Chondrocyte (in vitro differentiated cells): ENCODE data around the gene RARS2. TPM values are rescaled to one million over a fixed set of nuclear protein-coding genes. Genes with fewer than 3 reads are reported as not detected.
"Not testable (repeated sequence)": the region's sequence is repeated elsewhere in the genome, so short reads cannot be mapped to it uniquely, and the experiment has no call there.

ENCODE experiments used
- DNase-seq: peaks from one replicate; pipeline ENCODE4 v3.0.0; 2021; ENCODE audit warnings: mixed read lengths, low spot score
- H3K27ac Mint-ChIP-seq: one replicate; pipeline ENCODE4 v1.8.0; 2021; ENCODE audit warnings: mild to moderate bottlenecking, moderate library complexity, mixed read lengths; ENCODE audit not compliant: unreplicated experiment
- H3K27me3 Mint-ChIP-seq: 2 replicates; pipeline ENCODE4 v1.8.0; 2021; ENCODE audit warnings: low read depth, mixed read lengths
- H3K36me3 Mint-ChIP-seq: 2 replicates; pipeline ENCODE4 v1.8.0; 2021; ENCODE audit warnings: low read depth, mixed read lengths
- H3K4me1 Mint-ChIP-seq: 2 replicates; pipeline ENCODE4 v1.8.0; 2021; ENCODE audit warnings: low read depth, mild to moderate bottlenecking, mixed read lengths
- H3K4me3 Mint-ChIP-seq: one replicate; pipeline ENCODE4 v1.8.0; 2021; ENCODE audit warnings: mild to moderate bottlenecking, moderate library complexity, mixed read lengths; ENCODE audit not compliant: unreplicated experiment
- H3K9me3 Mint-ChIP-seq: 2 replicates; pipeline ENCODE4 v1.8.0; 2021; ENCODE audit warnings: low read depth, mixed read lengths
- CTCF ChIP-seq: fragments of 200-600 bp; sonication (generic); IDR thresholded peaks from 2 replicates; pipeline ENCODE4 v1.5.0; 2021; ENCODE audit warnings: antibody characterized with exemption, mild to moderate bottlenecking, moderate library complexity
- total RNA-seq: library from RNA; stranded (reverse); gene quantifications from 3 replicates; pipeline ENCODE4 v1.2.1, GENCODE V29; 2021

Gene RARS2
- total RNA-seq, 1 donor from 2014 or later: 43.8 TPM

- Mint-ChIP-seq H3K4me1 (no peaks in the 10 kb centered on the region), H3K36me3 (peaks cover 34% of the 10 kb centered on the region)
These were observed 75.0 kb downstream of the RARS2 start for GRCh38 chr6:87514831-87515230.

GRCh38 chr6:87504441-87504840 lies 85.3 kb downstream of the RARS2 start:
- no peak for DNase-seq
- Mint-ChIP-seq H3K27me3 (no peaks in the 10 kb centered on the region), H3K27ac (no peak overlapping the region), H3K4me1 (peaks cover 19% of the 10 kb centered on the region), H3K9me3 (no peaks in the 10 kb centered on the region), H3K4me3 (no peak overlapping the region), H3K36me3 (peaks cover 18% of the 10 kb centered on the region)
- TF ChIP-seq CTCF: no peak

More at GRCh38 chr6:87514831-87515230, 75.0 kb downstream of the RARS2 start:
- Mint-ChIP-seq H3K4me3 (no peak overlapping the region), H3K27me3 (no peaks in the 10 kb centered on the region), H3K9me3 (no peaks in the 10 kb centered on the region), H3K27ac (no peak overlapping the region)
- TF ChIP-seq CTCF: no peak
- DNase-seq: no peak

- DNase-seq: no peak
- Mint-ChIP-seq H3K36me3 (peaks cover 16% of the 10 kb centered on the region), H3K27me3 (no peaks in the 10 kb centered on the region), H3K4me1 (peaks cover 16% of the 10 kb centered on the region), H3K4me3 (no peak overlapping the region), H3K9me3 (no peaks in the 10 kb centered on the region), H3K27ac (no peak overlapping the region)
- no peak for TF ChIP-seq CTCF
These were observed 87.8 kb downstream of the RARS2 start for GRCh38 chr6:87501809-87502572.

GRCh38 chr6:87498048-87498447 lies 91.7 kb downstream of the RARS2 start:
- Mint-ChIP-seq H3K36me3 (peaks cover 5% of the 10 kb centered on the region), H3K27me3 (no peaks in the 10 kb centered on the region), H3K27ac (no peak overlapping the region), H3K4me3 (no peak overlapping the region), H3K9me3 (no peaks in the 10 kb centered on the region), H3K4me1 (peaks cover 9% of the 10 kb centered on the region)
- TF ChIP-seq CTCF: no peak
- no peak for DNase-seq

- H3K27ac Mint-ChIP-seq: no peak overlapping the region
- peaks cover 2% of the 10 kb centered on the region for H3K36me3 Mint-ChIP-seq
- DNase-seq: no peak
- no peaks in the 10 kb centered on the region for H3K27me3 Mint-ChIP-seq
- no peak overlapping the region for H3K4me3 Mint-ChIP-seq
- no peaks in the 10 kb centered on the region for H3K9me3 Mint-ChIP-seq
- TF ChIP-seq CTCF: no peak
- no peaks in the 10 kb centered on the region for H3K4me1 Mint-ChIP-seq
These were observed 94.9 kb downstream of the RARS2 start for GRCh38 chr6:87494761-87495422.

- H3K4me1 Mint-ChIP-seq, H3K36me3 Mint-ChIP-seq, H3K4me3 Mint-ChIP-seq: not testable (repeated sequence)
These were observed 100.5 kb downstream of the RARS2 start for GRCh38 chr6:87489326-87489725.

More at GRCh38 chr6:87489326-87489725, 100.5 kb downstream of the RARS2 start:
- H3K9me3 Mint-ChIP-seq, DNase-seq, H3K27ac Mint-ChIP-seq, H3K27me3 Mint-ChIP-seq: not testable (repeated sequence)
